Psoas muscle (tissue), 8 donors: Measurements from ENCODE around the gene CSTF1. TPM values are rescaled to one million over a fixed set of nuclear protein-coding genes. Genes with fewer than 3 reads are reported as not detected.

ENCODE experiments used
- ATAC-seq, 4 donors: fragments of 200-7000 bp; cut with Tn5 transposase; one replicate each; pipeline ENCODE4 v1.9.1; 2020; ENCODE audit warnings: moderate library complexity in 3 of 4, mild to moderate bottlenecking in 2 of 4
- DNase-seq, 2 donors: peaks; one replicate each; pipeline ENCODE4 v3.0.0-alpha.2; 2020
- H3K27ac ChIP-seq: fragments of 200-600 bp; one replicate; pipeline ENCODE4 v1.8.0; 2022
- H3K27me3 ChIP-seq, 3 donors: fragments of 200-600 bp in 1 of 3; one replicate each; pipeline versions ENCODE4 v1.6.1 to v1.8.0; 2013 to 2022; ENCODE audit warnings: low read length in 2 of 3, mild to moderate bottlenecking in 2 of 3, moderate library complexity in 1 of 3; ENCODE audit not compliant: insufficient read depth in 3 of 3
- H3K36me3 ChIP-seq, 2 donors: fragments of 200-600 bp in 1 of 2; one replicate each; pipeline versions ENCODE4 v1.6.1 to v1.8.0; 2013 to 2022; ENCODE audit warnings: low read depth in 1 of 2, mild to moderate bottlenecking in 1 of 2, moderate library complexity in 1 of 2; ENCODE audit not compliant: insufficient read depth in 1 of 2
- H3K4me1 ChIP-seq: fragments of 200-600 bp; one replicate; pipeline ENCODE4 v1.8.0; 2022
- H3K4me3 ChIP-seq: fragments of 200-600 bp; one replicate; pipeline ENCODE4 v1.8.0; 2022; ENCODE audit warnings: mild to moderate bottlenecking
- H3K9me3 ChIP-seq: fragments of 200-600 bp; one replicate; pipeline ENCODE4 v1.8.0; 2022
- CTCF ChIP-seq: fragments of 200-600 bp; IDR thresholded peaks from one replicate; pipeline ENCODE4 v1.8.0; 2022; ENCODE audit warnings: antibody characterized with exemption
- WGBS, 3 donors: extraction: QIAGEN DNeasy Blood & Tissue Kit; methylation state at CpG; one replicate each; pipeline versions ENCODE4 v1.1.6 to v1.1.7; 2013; 5-methylcytosine and 5-hydroxymethylcytosine counted together
- intact Hi-C, 2 donors: fragments of 100-400 bp; cut with DNase I; formaldehyde crosslinking; loops; one replicate each; pipeline versions ENCODE4 v1.11.0 to v1.14.2; 2022
- polyA plus RNA-seq, 3 donors: library from polyadenylated mRNA; stranded (reverse); fragments of 200-250 nt; gene quantifications; one replicate each; pipeline ENCODE4 v1.2.3, GENCODE V29; 2013
- total RNA-seq, 4 donors: library from RNA; stranded (reverse); fragmentation: NEBNext Ultra II Directional in 2 of 4; extraction: Animal tissue kit (Norgen Biotek cat#: 25700) in 2 of 4; gene quantifications; one replicate each; pipeline versions ENCODE4 v1.2.1 to v1.2.4, GENCODE V29; 2021 to 2023
- donor health status: healthy with polysubstance abuse.
- donor health status: DM: no; HTN: no; CAD: no; lungs with moderate emphysema.
- donor health status: Bipolar disorder and iron deficiency.
- donor health status: healthy.
- donor health status: DM: yes; HTN: yes; CAD: no.
- donor health status: DM: no; HTN: no; CAD: no.
- donor health status: DM: no; HTN: no; CAD: no.
- donor health status: DM: yes; HTN: yes; CAD: no.

CSTF1 gene
- total and polyA plus RNA-seq, 7 donors: 10.0 to 20.3 (median 16.7) TPM

GRCh38 chr20:56362833-56363413 is 29.5 kb upstream of the CSTF1 start:
- peaks cover 28% of the 10 kb centered on the region for H3K4me1 ChIP-seq
- intact Hi-C loops: no loop called here

GRCh38 chr20:56363491-56363890 is 29.0 kb upstream of the CSTF1 start:
- intact Hi-C loops: no loop called here
- Histone ChIP-seq H3K4me1 (peaks cover 28% of the 10 kb centered on the region), H3K9me3 (no peaks in the 10 kb centered on the region), H3K4me3 (no peak overlapping the region), H3K27ac (no peak overlapping the region), H3K27me3 (no peaks in the 10 kb centered on the region), H3K36me3 (peaks cover 2 to 43% of the 10 kb centered on the region in 2 donors)
- DNase-seq (no peak), ATAC-seq (no peak)
- 93 to 95% (median 94%) methylated on average over 6 of the region's 6 CpGs for WGBS, 3 donors
- TF ChIP-seq CTCF: no peak

More at GRCh38 chr20:56362833-56363413, 29.5 kb upstream of the CSTF1 start:
- DNase-seq (no peak), ATAC-seq (no peak)
- TF ChIP-seq CTCF: no peak
- no peaks in the 10 kb centered on the region for H3K9me3 ChIP-seq
- whole genome bisulfite sequencing, 3 donors: 40 to 45% (median 44%) methylated on average over 8 of the region's 8 CpGs
- H3K27ac ChIP-seq: peak overlapping the region; percentile 30
- H3K4me3 ChIP-seq: no peak overlapping the region
- no peaks in the 10 kb centered on the region for H3K27me3 ChIP-seq
- peaks cover 2 to 38% of the 10 kb centered on the region in 2 donors for H3K36me3 ChIP-seq

- ATAC-seq (no peak), DNase-seq (no peak)
- Histone ChIP-seq H3K4me1 (peaks cover 6% of the 10 kb centered on the region), H3K27me3 (no peaks in the 10 kb centered on the region), H3K4me3 (no peak overlapping the region), H3K36me3 (peaks cover 8 to 54% of the 10 kb centered on the region in 2 donors), H3K9me3 (no peaks in the 10 kb centered on the region), H3K27ac (no peak overlapping the region)
- 68 to 79% (median 74%) methylated on average over 6 of the region's 6 CpGs for WGBS, 3 donors
- TF ChIP-seq CTCF: no peak
- intact Hi-C loops: no loop called here
These were observed 23.9 kb upstream of the CSTF1 start for GRCh38 chr20:56368351-56369134.

GRCh38 chr20:56369179-56369578 is 23.3 kb upstream of the CSTF1 start:
- WGBS, 3 donors: 85 to 89% (median 87%) methylated on average over 4 of the region's 4 CpGs

More at GRCh38 chr20:56369179-56369578, 23.3 kb upstream of the CSTF1 start:
- H3K27ac ChIP-seq: no peak overlapping the region
- H3K27me3 ChIP-seq: no peaks in the 10 kb centered on the region
- intact Hi-C loops: no loop called here
- peaks cover 8 to 54% of the 10 kb centered on the region in 2 donors for H3K36me3 ChIP-seq
- ATAC-seq (no peak), DNase-seq (no peak)
- H3K4me1 ChIP-seq: peaks cover 6% of the 10 kb centered on the region
- TF ChIP-seq CTCF: no peak
- H3K4me3 ChIP-seq: no peak overlapping the region
- no peaks in the 10 kb centered on the region for H3K9me3 ChIP-seq
